IMR-90 (cell line): ENCODE data around the gene ZNF407.

Experiments
- FOS ChIP-seq: fragments of 150-350 bp; IDR thresholded peaks from 2 replicates; pipeline ENCODE4 v1.6.1; 2016; ENCODE audit warnings: low read depth, low read length
- POLR2A ChIP-seq: IDR thresholded peaks from 2 replicates; pipeline ENCODE4 v1.6.1; 2012; ENCODE audit warnings: mild to moderate bottlenecking, low read depth, low read length
- RAD21 ChIP-seq: IDR thresholded peaks from 2 replicates; pipeline ENCODE4 v1.6.1; 2012; ENCODE audit warnings: low read length, improper control_type of control experiment
- RCOR1 ChIP-seq: IDR thresholded peaks from 2 replicates; pipeline ENCODE4 v1.6.1; 2012; ENCODE audit warnings: mild to moderate bottlenecking, low read length, improper control_type of control experiment; ENCODE audit not compliant: insufficient replicate concordance
- TF ChIP-seq, protein P1 (sequence below): conservative IDR thresholded peaks from 2 replicates; pipeline ENCODE4 v1.5.1; 2012; ENCODE audit warnings: mild to moderate bottlenecking, low read depth, low read length, improper control_type of control experiment

DNA sequence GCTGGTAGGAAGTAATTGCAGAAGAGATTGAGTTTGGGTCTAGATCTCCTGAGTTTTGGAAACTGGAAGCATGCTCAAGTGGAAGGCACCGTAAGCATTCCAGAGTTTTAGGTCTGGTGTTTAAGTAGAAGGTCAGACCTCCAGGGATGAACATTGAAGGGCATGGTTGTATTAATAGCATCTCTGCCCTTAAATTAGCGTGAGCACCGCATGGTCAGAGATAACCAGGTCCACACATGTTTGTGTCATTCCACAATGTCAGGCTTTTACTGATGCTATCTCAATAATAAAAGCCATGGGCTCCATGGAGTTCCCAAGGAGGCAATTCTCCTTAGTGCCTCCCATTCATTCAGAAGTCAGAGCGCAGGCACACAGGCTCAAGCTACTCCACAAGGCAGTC, 28.3 kb upstream of the ZNF407 start:
- TF ChIP-seq, protein P1, sequence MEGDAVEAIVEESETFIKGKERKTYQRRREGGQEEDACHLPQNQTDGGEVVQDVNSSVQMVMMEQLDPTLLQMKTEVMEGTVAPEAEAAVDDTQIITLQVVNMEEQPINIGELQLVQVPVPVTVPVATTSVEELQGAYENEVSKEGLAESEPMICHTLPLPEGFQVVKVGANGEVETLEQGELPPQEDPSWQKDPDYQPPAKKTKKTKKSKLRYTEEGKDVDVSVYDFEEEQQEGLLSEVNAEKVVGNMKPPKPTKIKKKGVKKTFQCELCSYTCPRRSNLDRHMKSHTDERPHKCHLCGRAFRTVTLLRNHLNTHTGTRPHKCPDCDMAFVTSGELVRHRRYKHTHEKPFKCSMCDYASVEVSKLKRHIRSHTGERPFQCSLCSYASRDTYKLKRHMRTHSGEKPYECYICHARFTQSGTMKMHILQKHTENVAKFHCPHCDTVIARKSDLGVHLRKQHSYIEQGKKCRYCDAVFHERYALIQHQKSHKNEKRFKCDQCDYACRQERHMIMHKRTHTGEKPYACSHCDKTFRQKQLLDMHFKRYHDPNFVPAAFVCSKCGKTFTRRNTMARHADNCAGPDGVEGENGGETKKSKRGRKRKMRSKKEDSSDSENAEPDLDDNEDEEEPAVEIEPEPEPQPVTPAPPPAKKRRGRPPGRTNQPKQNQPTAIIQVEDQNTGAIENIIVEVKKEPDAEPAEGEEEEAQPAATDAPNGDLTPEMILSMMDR: no peak
- TF ChIP-seq RAD21 (no peak), POLR2A (no peak), RCOR1 (no peak), FOS (no peak)
